GM19043 (cell line): ENCODE data around the gene C16orf46.
"Not testable (repeated sequence)": the region's sequence is repeated elsewhere in the genome, so short reads cannot be mapped to it uniquely, and the experiment has no call there.

Source experiments
- ATAC-seq: cut with Tn5 transposase; IDR thresholded peaks from one replicate; pipeline ENCODE4 v1.9.1; 2021; ENCODE audit warnings: low read depth; ENCODE audit not compliant: unreplicated experiment

C16orf46 gene

GRCh38 chr16:81077076-81077940 is at the start of gene C16orf46:
TSS of gene C16orf46 (minus strand) at chr16:81077238. CDS start at chr16:81063955, 13,283 bp downstream.
- ATAC-seq: peak; percentile 92

- no peak for ATAC-seq
Measured at GRCh38 chr16:81123092-81123852, 46.2 kb upstream of the C16orf46 start.

- no peak for ATAC-seq
Measured at GRCh38 chr16:81121474-81121990, 44.5 kb upstream of the C16orf46 start.

- ATAC-seq: no peak
Measured at GRCh38 chr16:81117436-81117835, 40.4 kb upstream of the C16orf46 start.

GRCh38 chr16:81116285-81116684 is 39.2 kb upstream of the C16orf46 start:
- no peak for ATAC-seq

- no peak for ATAC-seq
Measured at GRCh38 chr16:81112453-81112852, 35.4 kb upstream of the C16orf46 start.

GRCh38 chr16:81109274-81109673 is 32.2 kb upstream of the C16orf46 start:
- not testable (repeated sequence) for ATAC-seq

GRCh38 chr16:81107511-81107910 is 30.5 kb upstream of the C16orf46 start:
- no peak for ATAC-seq

GRCh38 chr16:81106826-81107503 is 29.9 kb upstream of the C16orf46 start:
- no peak for ATAC-seq

- ATAC-seq: no peak
Measured at GRCh38 chr16:81105946-81106345, 28.9 kb upstream of the C16orf46 start.

GRCh38 chr16:81101702-81102101 is 24.7 kb upstream of the C16orf46 start:
- no peak for ATAC-seq

- ATAC-seq: no peak
Measured at GRCh38 chr16:81099958-81100357, 22.9 kb upstream of the C16orf46 start.

- no peak for ATAC-seq
Measured at GRCh38 chr16:81097230-81097629, 20.2 kb upstream of the C16orf46 start.

GRCh38 chr16:81096715-81097208 is 19.7 kb upstream of the C16orf46 start:
- no peak for ATAC-seq

- ATAC-seq: peak; percentile 97
Measured at GRCh38 chr16:81095953-81096714, 19.1 kb upstream of the C16orf46 start, which contains the start of gene GCSH. TSS of gene GCSH (minus strand) at chr16:81096395. CDS start at chr16:81096278, 117 bp downstream.

GRCh38 chr16:81095653-81095952 is 18.6 kb upstream of the C16orf46 start:
- peak; percentile 2 for ATAC-seq

- ATAC-seq: no peak
Measured at GRCh38 chr16:81094771-81095251, 17.8 kb upstream of the C16orf46 start.

- no peak for ATAC-seq
Measured at GRCh38 chr16:81088836-81089235, 11.8 kb upstream of the C16orf46 start.

- no peak for ATAC-seq
Measured at GRCh38 chr16:81081014-81081413, 4.0 kb upstream of the C16orf46 start.

GRCh38 chr16:81080233-81080632 is 3.2 kb upstream of the C16orf46 start:
- ATAC-seq: no peak
